Stimulated activated CD8-positive, alpha-beta memory T cell treated with anti-CD3 and anti-CD28 coated beads, Interleukin-12 subunit alpha, Interleukin-12 subunit beta, amount 100 ng/mL, for 24 hours (primary cell): ENCODE data around the gene EFHD2.
"Not testable (repeated sequence)": the region's sequence is repeated elsewhere in the genome, so short reads cannot be mapped to it uniquely, and the experiment has no call there.

ENCODE experiments used
- DNase-seq: peaks from one replicate; pipeline ENCODE4 v3.0.0-alpha.2; 2020; ENCODE audit errors: extremely low read depth

EFHD2 gene

GRCh38 chr1:15452866-15453571 is 43.3 kb downstream of the EFHD2 start:
- no peak for DNase-seq

- no peak for DNase-seq
These were observed 44.0 kb downstream of the EFHD2 start for GRCh38 chr1:15453734-15454133.

- DNase-seq = no peak
These were observed 44.6 kb downstream of the EFHD2 start for GRCh38 chr1:15454256-15454655.

GRCh38 chr1:15455522-15455921 is 45.8 kb downstream of the EFHD2 start:
- DNase-seq = no peak

GRCh38 chr1:15456313-15456954 is 46.7 kb downstream of the EFHD2 start, which contains the start of gene CELA2A:
TSS of gene CELA2A (plus strand) at chr1:15456732. CDS start at chr1:15456754, 22 bp downstream.
- no peak for DNase-seq

GRCh38 chr1:15457585-15457984 is 47.9 kb downstream of the EFHD2 start:
- DNase-seq = no peak

GRCh38 chr1:15458388-15458787 is 48.7 kb downstream of the EFHD2 start:
- not testable (repeated sequence) for DNase-seq

GRCh38 chr1:15459771-15460707 is 50.4 kb downstream of the EFHD2 start:
- DNase-seq = no peak

GRCh38 chr1:15460708-15461095 is 51.0 kb downstream of the EFHD2 start:
- DNase-seq = no peak

GRCh38 chr1:15463064-15463800 is 53.5 kb downstream of the EFHD2 start:
- not testable (repeated sequence) for DNase-seq

- not testable (repeated sequence) for DNase-seq
These were observed 54.2 kb downstream of the EFHD2 start for GRCh38 chr1:15463926-15464322.

- no peak for DNase-seq
These were observed 56.0 kb downstream of the EFHD2 start for GRCh38 chr1:15465674-15466073.

- not testable (repeated sequence) for DNase-seq
These were observed 57.4 kb downstream of the EFHD2 start for GRCh38 chr1:15466955-15467625.

GRCh38 chr1:15468145-15468544 is 58.5 kb downstream of the EFHD2 start:
- no peak for DNase-seq

- DNase-seq = no peak
These were observed 59.7 kb downstream of the EFHD2 start for GRCh38 chr1:15469361-15469760.

- not testable (repeated sequence) for DNase-seq
These were observed 60.2 kb downstream of the EFHD2 start for GRCh38 chr1:15469821-15470448.

- DNase-seq = not testable (repeated sequence)
These were observed 61.4 kb downstream of the EFHD2 start for GRCh38 chr1:15471067-15471466.

GRCh38 chr1:15471723-15472122 is 62.0 kb downstream of the EFHD2 start:
- not testable (repeated sequence) for DNase-seq

GRCh38 chr1:15472587-15472986 is 62.9 kb downstream of the EFHD2 start:
- DNase-seq = no peak

GRCh38 chr1:15475752-15476314 is 66.1 kb downstream of the EFHD2 start, which contains the start of gene CELA2B:
TSS of gene CELA2B (plus strand) at chr1:15476104. CDS start at chr1:15476126, 22 bp downstream.
- no peak for DNase-seq
